Motor neuron (in vitro differentiated cells): ENCODE data around the gene SLC8A1. TPM values are rescaled to one million over a fixed set of nuclear protein-coding genes. Genes with fewer than 3 reads are reported as not detected.

Experiments used
- ATAC-seq, 8 experiments: fragments of 200-7000 bp; cut with Tn5 transposase; replicated peaks in 6 of 8; 2 replicates each; pipeline ENCODE4 v1.8.0; 2021; ENCODE audit warnings: mild to moderate bottlenecking in 8 of 8, moderate library complexity in 8 of 8
- H3K27ac ChIP-seq, 2 donors: fragments of 250-450 bp; sonication (Bioruptor Pico); 2 replicates each; pipeline ENCODE4 v1.9.0; 2021; ENCODE audit warnings: antibody characterized with exemption in 2 of 2, mild to moderate bottlenecking in 2 of 2, moderate library complexity in 1 of 2
- H3K4me1 ChIP-seq, 2 donors: fragments of 250-450 bp; sonication (Bioruptor Pico); replicated peaks in 1 of 2; 2 replicates each; pipeline ENCODE4 v1.6.1; 2021; ENCODE audit warnings: antibody characterized with exemption in 2 of 2, mild to moderate bottlenecking in 2 of 2, moderate library complexity in 1 of 2
- H3K4me3 ChIP-seq, 5 donors: fragments of 250-450 bp; sonication (Bioruptor Pico); 2 replicates each; pipeline ENCODE4 v1.9.0; 2021; ENCODE audit warnings: antibody characterized with exemption in 5 of 5, mild to moderate bottlenecking in 5 of 5, moderate library complexity in 4 of 5
- WGBS, 10 experiments: fragments of 450-650 bp; shearing (Covaris generic); methylation state at CpG; one replicate each; pipeline ENCODE4 v1.0.0; 2022; 5-methylcytosine and 5-hydroxymethylcytosine counted together
- in situ Hi-C, 9 experiments: fragments of 400-800 bp; cut with MboI; loops; one replicate each; pipeline ENCODE4 v1.15.0; 2021; ENCODE audit warnings: low sequenced_read_pairs in 9 of 9, low pct_unique_long_range_greater_than_20kb in 2 of 9; ENCODE audit not compliant: unreplicated experiment in 9 of 9
- total RNA-seq, 8 experiments: library from RNA; unstranded; fragments of 300-600 nt; gene quantifications; 2 replicates each; pipeline versions ENCODE4 v1.2.3 to v1.2.4, GENCODE V29; 2022

SLC8A1 gene
- total RNA-seq, 8 experiments from 2014 or later = 0.27 to 55.1 (median 24.5) TPM

DNA sequence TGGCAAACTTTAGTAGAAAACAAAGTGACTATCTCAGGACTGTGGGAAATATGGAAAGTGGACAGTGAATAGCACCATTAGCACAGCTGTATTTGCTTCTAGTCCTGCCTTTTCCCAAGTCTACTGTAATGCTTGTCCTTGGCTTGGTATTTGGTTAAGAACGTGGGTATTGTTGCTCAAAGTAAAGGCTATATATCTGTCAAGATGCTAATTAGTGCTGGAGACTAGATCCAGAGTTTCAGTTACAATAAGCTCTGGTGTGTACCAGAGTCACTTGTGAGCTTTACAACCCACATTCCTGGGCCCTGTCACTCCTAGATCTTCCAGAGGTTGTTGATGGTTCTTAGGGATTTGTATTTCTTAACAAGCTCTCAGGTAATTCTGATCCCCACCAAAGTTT, 313.6 kb downstream of the SLC8A1 start:
- in situ Hi-C loops = no loop called here
- peak in 2 of 8 experiments; percentile 16 to 84 for ATAC-seq
- H3K4me3 ChIP-seq = no peak overlapping the region
- H3K4me1 ChIP-seq = peaks cover 0 to 7% of the 10 kb centered on the region in 2 donors
- 0 to 60% (median 41%) methylated on average over 1 of the region's 1 CpG; no CpG with 5 or more reads in 6 of the 10 experiments for WGBS, 10 experiments
- H3K27ac ChIP-seq = no peak overlapping the region

DNA sequence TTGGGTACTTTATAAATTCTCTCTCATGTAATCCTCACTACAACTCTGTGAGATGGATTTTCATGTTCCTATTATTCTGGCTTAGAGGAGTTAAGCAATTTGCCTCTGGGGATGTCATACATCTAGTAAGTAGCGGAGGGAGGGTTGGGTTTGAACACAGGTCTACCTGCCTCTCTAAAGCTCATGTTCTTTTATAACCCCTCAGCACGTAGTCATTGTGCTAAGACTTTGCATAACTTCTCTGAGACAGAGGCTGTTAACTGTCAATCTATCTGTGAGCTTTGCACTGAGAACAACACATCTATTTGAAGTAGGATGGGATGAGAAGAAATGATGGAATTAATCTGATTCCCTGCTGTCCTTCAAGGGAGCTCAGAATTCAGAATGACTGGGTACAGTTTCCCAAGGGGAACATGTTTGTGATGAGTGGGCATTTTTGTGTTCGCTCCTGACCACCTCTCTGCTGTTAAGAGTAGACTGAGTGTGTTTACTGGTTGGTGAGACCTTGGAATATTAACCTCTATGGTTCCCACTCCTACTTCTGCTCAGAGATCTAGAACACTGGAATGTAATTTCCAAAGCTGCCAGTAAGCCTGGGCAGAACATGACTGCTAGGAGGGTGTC, 320.7 kb downstream of the SLC8A1 start:
- 33 to 100% (median 78%) methylated on average over 1 to 2 of the region's 3 CpGs; no CpG with 5 or more reads in 3 of the 10 experiments for WGBS, 10 experiments

DNA sequence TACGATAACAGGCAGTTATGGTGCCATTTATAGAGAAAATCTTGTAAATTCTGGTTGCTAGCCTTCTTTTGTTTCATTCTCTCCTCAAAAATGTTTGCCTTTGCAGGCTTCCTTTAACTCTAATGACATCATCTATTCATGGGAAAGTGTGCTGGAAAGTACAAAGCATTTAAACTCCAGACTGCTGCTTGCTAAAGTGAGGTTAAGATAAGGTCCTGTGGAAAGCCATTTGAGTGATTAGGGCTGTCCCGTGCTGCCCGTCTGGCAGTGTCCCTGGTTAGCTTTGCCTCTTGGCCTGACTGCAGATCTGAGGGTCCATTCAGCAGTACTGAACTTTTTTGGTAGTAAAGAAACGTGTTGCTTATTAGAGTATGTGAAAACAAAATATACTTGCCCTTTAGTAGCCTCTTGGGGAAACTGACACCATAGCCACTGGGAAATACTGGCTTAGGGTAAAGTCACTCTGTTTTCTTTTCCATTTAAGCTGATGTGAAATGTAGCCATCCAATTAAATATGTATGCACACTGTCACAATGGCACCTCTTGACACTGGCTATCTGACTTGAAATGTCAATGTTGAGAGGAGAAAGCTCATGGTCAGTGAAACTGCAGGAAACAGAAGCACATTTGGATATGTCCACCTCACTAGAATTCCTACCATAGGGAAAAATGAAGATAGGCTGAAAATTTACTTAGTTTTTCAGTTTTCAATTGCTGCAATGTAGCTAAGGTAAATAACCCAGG, 321.5 kb downstream of the SLC8A1 start:
- ATAC-seq = peak in 5 of 8 experiments; percentile 80 to 95 (median 89)

More for the DNA sequence above, 320.7 kb downstream of the SLC8A1 start:
- Histone ChIP-seq H3K4me1 (peaks cover 15 to 16% of the 10 kb centered on the region in 2 donors), H3K4me3 (no peak overlapping the region), H3K27ac (no peak overlapping the region)
- ATAC-seq = no peak
- in situ Hi-C loops = no loop called here

DNA sequence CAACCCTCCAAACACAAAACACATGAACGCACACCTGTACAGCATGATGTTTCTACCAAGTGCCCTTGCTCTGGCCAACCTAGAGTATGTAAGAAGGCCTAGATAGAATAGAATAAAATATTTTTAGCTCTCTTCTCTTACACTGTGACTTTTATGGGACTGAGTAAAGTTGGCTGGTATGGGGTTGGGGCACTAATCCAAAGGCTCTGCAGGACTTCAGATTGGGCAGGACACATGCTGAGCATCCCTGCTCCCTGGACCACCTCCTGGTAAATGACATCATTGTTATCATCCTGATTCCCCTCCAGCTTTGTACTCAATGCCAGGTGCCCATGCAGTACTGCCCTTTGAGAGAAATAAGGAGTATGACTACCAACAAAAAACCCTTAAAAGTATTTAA, 322.2 kb downstream of the SLC8A1 start:
- peaks cover 15 to 16% of the 10 kb centered on the region in 2 donors for H3K4me1 ChIP-seq
- in situ Hi-C loops = no loop called here
- H3K27ac ChIP-seq = no peak overlapping the region
- no peak overlapping the region for H3K4me3 ChIP-seq
- 100% methylated on average over 1 of the region's 1 CpG; no CpG with 5 or more reads in 5 of the 10 experiments for WGBS, 10 experiments
- ATAC-seq = peak in 3 of 8 experiments; percentile 12 to 44 (median 17)

More for the DNA sequence above, 321.5 kb downstream of the SLC8A1 start:
- Histone ChIP-seq H3K4me1 (peaks cover 15 to 16% of the 10 kb centered on the region in 2 donors), H3K27ac (no peak overlapping the region), H3K4me3 (no peak overlapping the region)
- WGBS, 10 experiments = 0 to 79% (median 39%) methylated on average over 1 to 4 of the region's 4 CpGs; no CpG with 5 or more reads in 1 of the 10 experiments
- in situ Hi-C loops = no loop called here

DNA sequence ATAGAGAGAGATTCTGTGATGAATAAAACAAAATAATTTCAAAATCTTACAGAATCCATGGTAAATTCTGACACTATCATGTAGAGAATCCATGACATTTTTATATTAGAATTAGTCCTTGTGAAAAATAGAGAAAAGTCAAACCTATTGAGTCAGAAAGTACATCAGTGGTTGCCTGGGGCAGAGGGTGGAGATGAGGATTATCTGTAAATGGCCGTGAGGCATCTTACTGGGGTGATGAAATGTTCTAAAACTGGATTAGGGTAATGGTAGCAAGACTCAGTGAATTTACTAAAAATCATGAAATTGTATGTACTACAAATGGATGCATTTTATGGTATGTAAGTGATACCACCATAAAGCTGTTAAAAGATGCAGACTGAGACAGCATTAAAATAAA, 323.1 kb downstream of the SLC8A1 start:
- H3K4me3 ChIP-seq = no peak overlapping the region
- in situ Hi-C loops = no loop called here
- peak in 1 of 8 experiments; percentile 25 for ATAC-seq
- WGBS, 10 experiments = 17 to 100% (median 85%) methylated on average over 1 of the region's 1 CpG; no CpG with 5 or more reads in 5 of the 10 experiments
- no peak overlapping the region for H3K27ac ChIP-seq
- H3K4me1 ChIP-seq = peaks cover 15 to 16% of the 10 kb centered on the region in 2 donors

DNA sequence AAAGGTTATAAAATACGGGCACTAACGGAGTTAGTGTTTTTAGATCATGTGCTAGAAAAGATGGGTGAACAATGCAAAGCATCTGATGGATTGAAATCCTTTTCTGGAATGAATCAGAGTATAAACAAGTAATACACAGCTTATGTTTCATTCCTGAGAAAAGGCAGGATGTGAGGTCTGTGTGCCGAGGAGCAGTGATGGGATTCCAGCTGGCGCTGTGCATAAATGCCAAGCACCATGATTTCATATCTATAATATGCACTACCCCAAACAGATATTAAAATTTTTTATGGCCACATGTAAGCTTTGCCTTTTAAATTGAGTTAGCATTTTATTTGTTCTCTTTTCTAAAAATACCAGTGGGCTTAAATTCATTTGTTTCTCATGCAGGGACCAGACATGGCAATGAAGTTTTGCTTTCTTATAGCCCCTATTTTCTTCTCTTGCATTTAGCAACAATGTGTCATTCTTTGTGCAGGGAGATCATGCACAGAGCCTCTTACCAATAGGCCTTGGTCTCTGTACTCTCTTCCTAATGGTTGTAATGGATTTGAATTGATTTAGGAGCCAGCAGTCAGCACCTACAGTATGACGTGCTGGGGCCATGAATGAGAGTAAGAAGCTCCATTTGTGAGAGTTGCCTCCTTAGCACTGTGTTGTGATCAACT, 323.9 kb downstream of the SLC8A1 start:
- Histone ChIP-seq H3K4me3 (no peak overlapping the region), H3K4me1 (peaks cover 15 to 16% of the 10 kb centered on the region in 2 donors), H3K27ac (no peak overlapping the region)
- peak in 3 of 8 experiments; percentile 34 to 88 (median 42) for ATAC-seq
- WGBS, 10 experiments = 6 to 95% (median 73%) methylated on average over 2 to 5 of the region's 5 CpGs
- in situ Hi-C loops = no loop called here

DNA sequence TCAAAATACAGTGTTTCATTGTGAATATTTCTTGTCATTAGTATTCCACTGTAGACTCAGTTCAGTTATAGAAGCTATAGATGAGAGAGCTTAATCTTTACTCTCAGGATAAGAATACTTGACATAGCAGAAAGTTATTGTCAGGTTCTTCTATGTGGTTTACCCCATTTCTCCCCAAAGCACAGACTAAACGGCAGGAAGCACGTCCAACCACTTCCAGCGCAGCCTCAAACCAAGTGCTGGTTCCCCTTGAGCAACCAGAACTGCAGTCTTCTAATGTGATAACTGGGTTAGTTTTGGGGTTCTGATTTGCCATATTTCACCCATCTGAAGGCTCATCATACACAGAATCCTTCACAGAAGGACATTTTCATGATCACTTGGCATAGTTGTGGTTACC, 324.7 kb downstream of the SLC8A1 start:
- Histone ChIP-seq H3K27ac (no peak overlapping the region), H3K4me1 (peaks cover 15 to 16% of the 10 kb centered on the region in 2 donors), H3K4me3 (no peak overlapping the region)
- ATAC-seq = no peak
- in situ Hi-C loops = no loop called here
- WGBS, 10 experiments = 64 to 100% (median 93%) methylated on average over 1 to 3 of the region's 3 CpGs; no CpG with 5 or more reads in 4 of the 10 experiments

DNA sequence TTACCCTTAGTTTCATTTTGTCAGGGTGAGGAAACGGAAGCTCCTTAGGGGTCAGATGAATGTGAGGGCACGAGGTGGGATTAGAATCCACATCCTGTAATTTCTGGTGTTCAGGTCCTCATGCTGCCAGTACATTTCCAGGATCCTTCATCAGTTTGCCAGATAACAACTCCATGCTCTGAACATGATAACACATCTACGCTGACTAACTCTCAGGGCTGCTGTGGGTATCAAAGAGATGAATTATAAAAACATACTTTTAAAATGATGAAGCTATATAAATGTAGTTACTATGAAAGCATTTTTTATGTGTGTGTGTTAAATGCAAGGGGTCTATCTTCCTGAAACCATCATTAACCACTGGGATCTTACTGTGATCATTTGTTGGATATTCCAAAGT, 325.9 kb downstream of the SLC8A1 start:
- in situ Hi-C loops = no loop called here
- 42 to 100% (median 94%) methylated on average over 1 to 3 of the region's 3 CpGs; no CpG with 5 or more reads in 2 of the 10 experiments for WGBS, 10 experiments

DNA sequence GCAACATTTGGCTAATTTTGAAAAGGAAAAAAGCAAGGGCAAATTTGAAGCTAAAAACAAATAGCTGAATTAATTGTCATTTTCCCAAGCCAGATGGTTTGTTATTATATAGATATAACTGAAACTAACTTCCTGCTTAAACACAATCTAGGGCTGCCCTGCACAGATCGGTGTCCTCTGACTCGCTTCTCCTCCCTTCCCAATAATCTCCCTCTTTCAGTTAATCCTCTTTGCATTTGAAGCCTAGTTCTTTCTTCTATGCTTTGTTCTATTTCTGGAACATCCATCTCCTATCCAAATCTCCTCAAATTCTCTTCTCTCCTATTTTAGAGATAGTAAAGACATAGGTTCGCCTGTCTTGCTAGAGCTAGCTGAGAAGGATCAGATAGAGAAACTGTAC, 328.1 kb downstream of the SLC8A1 start:
- H3K4me3 ChIP-seq = no peak overlapping the region
- no peak overlapping the region for H3K27ac ChIP-seq
- peaks cover 5 to 21% of the 10 kb centered on the region in 2 donors for H3K4me1 ChIP-seq
- no peak for ATAC-seq
- in situ Hi-C loops = no loop called here
- 20 to 93% (median 77%) methylated on average over 1 to 3 of the region's 3 CpGs; no CpG with 5 or more reads in 2 of the 10 experiments for WGBS, 10 experiments

More for the DNA sequence above, 325.9 kb downstream of the SLC8A1 start:
- Histone ChIP-seq H3K27ac (no peak overlapping the region), H3K4me3 (no peak overlapping the region), H3K4me1 (peaks cover 10 to 16% of the 10 kb centered on the region in 2 donors)
- no peak for ATAC-seq

DNA sequence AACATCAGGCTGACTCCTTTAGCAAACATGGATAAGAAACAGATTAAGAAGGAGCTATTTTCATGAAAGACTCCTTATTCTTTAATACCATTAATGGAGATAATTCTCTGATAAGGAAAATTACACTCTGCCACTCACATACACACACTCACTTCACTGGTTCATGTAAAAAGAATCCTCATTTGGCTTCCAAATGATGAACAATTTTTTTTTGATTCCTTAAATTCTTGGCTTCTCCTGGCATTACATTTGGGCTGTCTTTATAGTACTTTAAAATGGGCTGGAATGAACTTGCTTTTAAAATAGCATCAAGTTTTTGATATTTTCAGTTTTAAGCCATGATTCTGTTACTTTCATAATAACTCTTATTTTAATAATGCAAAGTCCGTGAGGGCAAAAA, 328.6 kb downstream of the SLC8A1 start:
- H3K4me3 ChIP-seq = no peak overlapping the region
- H3K27ac ChIP-seq = no peak overlapping the region
- no peak for ATAC-seq
- H3K4me1 ChIP-seq = peaks cover 4 to 19% of the 10 kb centered on the region in 2 donors
- WGBS, 10 experiments = 0 to 100% (median 100%) methylated on average over 1 of the region's 1 CpG; no CpG with 5 or more reads in 3 of the 10 experiments
- in situ Hi-C loops = no loop called here

DNA sequence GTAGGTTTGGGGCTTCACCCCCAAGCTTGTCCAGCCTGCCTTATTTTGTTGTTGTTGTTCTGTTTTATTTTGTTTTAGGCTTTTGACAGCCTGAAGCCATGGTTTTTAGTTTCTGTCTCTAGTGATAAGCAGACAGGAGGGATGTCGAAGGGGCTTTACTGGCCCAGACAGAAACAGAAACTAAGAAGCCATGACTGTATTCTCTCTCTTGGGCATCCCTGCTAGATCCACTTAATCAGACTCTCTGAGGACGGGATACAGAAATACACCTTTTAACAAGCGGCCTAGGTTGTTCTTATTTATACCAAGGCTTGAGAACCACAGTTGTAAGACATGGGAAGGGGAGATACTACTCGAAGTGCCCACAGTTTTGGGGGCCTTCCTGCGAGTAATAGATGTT, 330.9 kb downstream of the SLC8A1 start:
- ATAC-seq = no peak
- Histone ChIP-seq H3K4me1 (peaks cover 0 to 11% of the 10 kb centered on the region in 2 donors), H3K4me3 (no peak overlapping the region), H3K27ac (no peak overlapping the region)
- WGBS, 10 experiments = 29 to 100% (median 80%) methylated on average over 1 to 5 of the region's 5 CpGs; no CpG with 5 or more reads in 1 of the 10 experiments
- in situ Hi-C loops = no loop called here

DNA sequence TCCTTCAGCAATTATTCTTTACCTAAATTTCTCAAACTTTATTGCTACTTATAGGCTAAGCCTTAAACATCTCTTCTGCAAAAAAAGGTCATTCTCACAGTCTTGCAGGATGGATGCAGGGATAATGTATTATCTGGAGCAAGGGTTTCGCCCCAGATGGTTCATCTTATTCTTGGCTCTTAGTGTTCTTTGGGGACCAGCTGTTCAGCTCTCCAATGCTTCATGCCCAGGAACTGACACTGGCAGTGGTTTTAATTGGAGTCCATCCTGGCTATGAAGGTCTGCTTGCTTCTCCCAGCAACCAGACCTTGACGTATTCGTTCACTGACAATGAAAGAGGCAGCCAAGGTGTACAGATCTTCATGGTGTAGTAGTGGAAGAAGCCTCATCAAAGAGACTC, 331.9 kb downstream of the SLC8A1 start:
- Histone ChIP-seq H3K4me3 (no peak overlapping the region), H3K27ac (no peak overlapping the region), H3K4me1 (peaks cover 0 to 11% of the 10 kb centered on the region in 2 donors)
- WGBS, 10 experiments = 67 to 100% (median 95%) methylated on average over 1 to 3 of the region's 3 CpGs; no CpG with 5 or more reads in 1 of the 10 experiments
- no peak for ATAC-seq
- in situ Hi-C loops = no loop called here

DNA sequence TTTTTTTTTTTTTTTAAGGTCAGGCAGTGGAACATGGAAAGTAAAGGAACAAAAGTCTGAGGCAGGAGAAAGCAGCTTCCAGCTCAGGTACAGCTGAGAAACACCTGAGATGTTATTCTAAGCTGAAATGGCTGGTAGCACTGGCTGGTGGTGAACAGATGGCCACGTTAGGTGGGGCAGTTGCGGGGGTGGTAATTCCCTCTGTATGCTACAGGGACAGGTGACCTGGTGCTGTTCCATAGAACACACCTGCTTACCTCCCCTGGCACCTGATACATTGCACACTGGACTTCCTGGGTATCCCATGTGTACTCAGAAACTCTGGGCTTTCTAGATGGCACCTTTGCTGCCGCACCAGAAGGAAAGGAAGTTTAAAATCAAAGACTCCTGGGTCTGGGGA, 333.3 kb downstream of the SLC8A1 start:
- WGBS, 10 experiments = 50 to 100% (median 80%) methylated on average over 1 to 3 of the region's 3 CpGs; no CpG with 5 or more reads in 5 of the 10 experiments
- H3K4me3 ChIP-seq = no peak overlapping the region
- no peak overlapping the region for H3K27ac ChIP-seq
- peaks cover 1 to 18% of the 10 kb centered on the region in 2 donors for H3K4me1 ChIP-seq
- in situ Hi-C loops = no loop called here
- ATAC-seq = no peak
